ENCODE results near the gene NRG2. TPM values are rescaled to one million over a fixed set of nuclear protein-coding genes. Genes with fewer than 3 reads are reported as not detected.

Gene NRG2
- total RNA-seq, 1 experiment from 2014 or later = 0.91 TPM

DNA sequence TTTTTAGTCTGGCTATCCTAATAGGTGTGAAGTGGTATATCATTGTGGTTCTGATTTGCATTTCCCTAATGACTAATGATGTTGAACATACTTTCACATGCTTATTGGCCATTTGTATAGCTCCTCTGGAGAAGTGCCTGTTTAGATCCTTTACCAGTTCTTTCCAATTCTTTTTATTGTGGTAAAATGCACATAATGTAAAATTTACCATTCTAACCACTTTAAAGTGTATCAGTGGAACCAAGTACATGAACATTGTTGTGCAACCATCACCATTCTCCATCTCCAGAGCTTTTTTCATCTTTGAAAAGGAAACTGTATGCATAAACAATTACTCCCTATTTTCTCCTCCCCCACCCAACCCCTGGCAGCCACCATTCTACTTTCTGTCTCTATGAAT, 95.4 kb downstream of the NRG2 start (continued):
- TF ChIP-seq CBX3 (IDR thresholded peaks at IDR 0.05; ENCODE audit: low read depth) = no peak

DNA sequence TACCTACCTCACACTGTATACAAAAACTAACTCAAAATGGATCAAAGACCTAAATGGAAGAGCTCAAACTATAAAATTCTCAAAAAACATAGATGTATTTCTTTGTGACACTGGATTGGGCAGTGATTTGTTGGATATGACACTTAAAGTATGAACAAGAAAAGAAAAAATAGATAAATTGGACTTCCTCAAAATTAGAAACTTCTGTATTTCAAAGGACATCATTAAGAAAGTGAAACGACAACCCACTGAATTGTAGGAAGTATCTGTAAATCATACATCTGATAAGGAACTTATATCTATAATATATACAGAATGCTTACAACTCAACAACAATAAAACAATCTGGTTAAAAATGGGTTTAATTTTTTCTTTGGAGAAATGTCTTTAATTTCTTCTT, 96.7 kb downstream of the NRG2 start:
- Histone ChIP-seq H3K4me3 (replicated peaks in 1 of 2; ENCODE audit: low read depth in 1 of 2, low read length in 2 of 2) (no peak overlapping the region), H3K4me1 (ENCODE audit: control insufficient read depth in 1 of 2, insufficient read depth in 2 of 2, low read length in 2 of 2) (no peaks in the 10 kb centered on the region), H4K20me1 (ENCODE audit: insufficient read depth) (no peaks in the 10 kb centered on the region), H3K9me2 (ENCODE audit: insufficient read depth) (no peaks in the 10 kb centered on the region), H3K36me3 (ENCODE audit: control insufficient read depth in 1 of 2, insufficient read depth in 2 of 2, low read length in 2 of 2) (no peaks in the 10 kb centered on the region), H3K4me2 (ENCODE audit: low read length) (no peak overlapping the region), H3K27me3 (ENCODE audit: insufficient read depth, low read length) (peaks cover 39% of the 10 kb centered on the region), H3K9ac (ENCODE audit: low read length) (no peak overlapping the region), H3K27ac (ENCODE audit: low read depth, low read length) (no peak overlapping the region), H3K9me3 (ENCODE audit: control insufficient read depth in 1 of 2, insufficient read depth in 1 of 2, low read depth in 1 of 2, low read length in 2 of 2) (no peaks in the 10 kb centered on the region), H3K79me2 (ENCODE audit: insufficient read depth, low read length) (no peaks in the 10 kb centered on the region), H2AFZ (ENCODE audit: low read depth, low read length, poor library complexity, severe bottlenecking) (no peak overlapping the region)
- DNase-seq (ENCODE audit: low read depth, low spot score) = no peak
- no peak for ATAC-seq
- ChIA-PET RAD21 (ENCODE audit: low non-redundant PET in 1 of 2, low total read pairs in 2 of 2, uncharacterized antibody in 2 of 2, unreplicated experiment in 2 of 2) (no interaction called here), POLR2A (no interaction called here), CTCF (no interaction called here)
- no TSS peak for BruUV-seq (replicated peaks)
- no peak for TF ChIP-seq CEBPB (IDR thresholded peaks at IDR 0.05; ENCODE audit: low read depth)
- TF ChIP-seq, protein P1, sequence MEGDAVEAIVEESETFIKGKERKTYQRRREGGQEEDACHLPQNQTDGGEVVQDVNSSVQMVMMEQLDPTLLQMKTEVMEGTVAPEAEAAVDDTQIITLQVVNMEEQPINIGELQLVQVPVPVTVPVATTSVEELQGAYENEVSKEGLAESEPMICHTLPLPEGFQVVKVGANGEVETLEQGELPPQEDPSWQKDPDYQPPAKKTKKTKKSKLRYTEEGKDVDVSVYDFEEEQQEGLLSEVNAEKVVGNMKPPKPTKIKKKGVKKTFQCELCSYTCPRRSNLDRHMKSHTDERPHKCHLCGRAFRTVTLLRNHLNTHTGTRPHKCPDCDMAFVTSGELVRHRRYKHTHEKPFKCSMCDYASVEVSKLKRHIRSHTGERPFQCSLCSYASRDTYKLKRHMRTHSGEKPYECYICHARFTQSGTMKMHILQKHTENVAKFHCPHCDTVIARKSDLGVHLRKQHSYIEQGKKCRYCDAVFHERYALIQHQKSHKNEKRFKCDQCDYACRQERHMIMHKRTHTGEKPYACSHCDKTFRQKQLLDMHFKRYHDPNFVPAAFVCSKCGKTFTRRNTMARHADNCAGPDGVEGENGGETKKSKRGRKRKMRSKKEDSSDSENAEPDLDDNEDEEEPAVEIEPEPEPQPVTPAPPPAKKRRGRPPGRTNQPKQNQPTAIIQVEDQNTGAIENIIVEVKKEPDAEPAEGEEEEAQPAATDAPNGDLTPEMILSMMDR (IDR thresholded peaks at IDR 0.05 in 2 of 3, conservative IDR thresholded peaks at IDR 0.05 in 1 of 3; ENCODE audit: borderline replicate concordance in 1 of 3, insufficient read depth in 1 of 3, low read depth in 2 of 3, low read length in 2 of 3) = no peak
- intact Hi-C loops (cut with micrococcal nuclease) = no loop called here

DNA sequence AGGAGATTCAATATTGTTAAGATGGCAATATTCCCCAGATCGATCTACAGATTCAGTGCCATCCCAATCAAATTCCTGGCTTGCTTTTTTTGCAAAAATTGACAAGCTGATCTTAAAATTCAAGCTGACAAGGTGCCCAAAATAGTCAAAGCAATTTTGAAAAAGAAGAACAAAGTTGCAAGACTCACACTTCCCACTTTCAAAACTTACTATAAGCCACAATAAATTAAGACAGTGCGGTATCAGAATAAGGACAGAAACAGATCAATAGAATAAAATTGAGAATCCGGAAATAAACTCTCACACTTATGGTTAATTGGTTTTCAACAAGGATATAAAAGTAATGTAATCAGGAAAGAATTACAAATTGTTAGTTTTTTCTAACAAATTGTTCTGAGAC, 97.1 kb downstream of the NRG2 start:
- no peaks in the 10 kb centered on the region for H3K9me3 ChIP-seq (ENCODE audit: control insufficient read depth in 1 of 2, insufficient read depth in 1 of 2, low read depth in 1 of 2, low read length in 2 of 2)
- peaks cover 39% of the 10 kb centered on the region for H3K27me3 ChIP-seq (ENCODE audit: insufficient read depth, low read length)
- ChIA-PET POLR2A (no interaction called here), CTCF (no interaction called here), RAD21 (ENCODE audit: low non-redundant PET in 1 of 2, low total read pairs in 2 of 2, uncharacterized antibody in 2 of 2, unreplicated experiment in 2 of 2) (no interaction called here)
- H3K79me2 ChIP-seq (ENCODE audit: insufficient read depth, low read length) = no peaks in the 10 kb centered on the region
- no peaks in the 10 kb centered on the region for H3K9me2 ChIP-seq (ENCODE audit: insufficient read depth)
- ATAC-seq (no peak), DNase-seq (ENCODE audit: low read depth, low spot score) (no peak)
- no peak overlapping the region for H3K27ac ChIP-seq (ENCODE audit: low read depth, low read length)
- H3K4me1 ChIP-seq (ENCODE audit: control insufficient read depth in 1 of 2, insufficient read depth in 2 of 2, low read length in 2 of 2) = no peaks in the 10 kb centered on the region
- intact Hi-C loops (cut with micrococcal nuclease) = no loop called here
- H4K20me1 ChIP-seq (ENCODE audit: insufficient read depth) = no peaks in the 10 kb centered on the region
- no peak overlapping the region for H2AFZ ChIP-seq (ENCODE audit: low read depth, low read length, poor library complexity, severe bottlenecking)
- BruUV-seq (replicated peaks) = no TSS peak
- no peak overlapping the region for H3K4me2 ChIP-seq (ENCODE audit: low read length)
- no peaks in the 10 kb centered on the region for H3K36me3 ChIP-seq (ENCODE audit: control insufficient read depth in 1 of 2, insufficient read depth in 2 of 2, low read length in 2 of 2)
- H3K9ac ChIP-seq (ENCODE audit: low read length) = no peak overlapping the region
- H3K4me3 ChIP-seq (replicated peaks in 1 of 2; ENCODE audit: low read depth in 1 of 2, low read length in 2 of 2) = no peak overlapping the region
- no peak for TF ChIP-seq SRF (IDR thresholded peaks at IDR 0.05; ENCODE audit: low read depth)
- TF ChIP-seq, protein P2, sequence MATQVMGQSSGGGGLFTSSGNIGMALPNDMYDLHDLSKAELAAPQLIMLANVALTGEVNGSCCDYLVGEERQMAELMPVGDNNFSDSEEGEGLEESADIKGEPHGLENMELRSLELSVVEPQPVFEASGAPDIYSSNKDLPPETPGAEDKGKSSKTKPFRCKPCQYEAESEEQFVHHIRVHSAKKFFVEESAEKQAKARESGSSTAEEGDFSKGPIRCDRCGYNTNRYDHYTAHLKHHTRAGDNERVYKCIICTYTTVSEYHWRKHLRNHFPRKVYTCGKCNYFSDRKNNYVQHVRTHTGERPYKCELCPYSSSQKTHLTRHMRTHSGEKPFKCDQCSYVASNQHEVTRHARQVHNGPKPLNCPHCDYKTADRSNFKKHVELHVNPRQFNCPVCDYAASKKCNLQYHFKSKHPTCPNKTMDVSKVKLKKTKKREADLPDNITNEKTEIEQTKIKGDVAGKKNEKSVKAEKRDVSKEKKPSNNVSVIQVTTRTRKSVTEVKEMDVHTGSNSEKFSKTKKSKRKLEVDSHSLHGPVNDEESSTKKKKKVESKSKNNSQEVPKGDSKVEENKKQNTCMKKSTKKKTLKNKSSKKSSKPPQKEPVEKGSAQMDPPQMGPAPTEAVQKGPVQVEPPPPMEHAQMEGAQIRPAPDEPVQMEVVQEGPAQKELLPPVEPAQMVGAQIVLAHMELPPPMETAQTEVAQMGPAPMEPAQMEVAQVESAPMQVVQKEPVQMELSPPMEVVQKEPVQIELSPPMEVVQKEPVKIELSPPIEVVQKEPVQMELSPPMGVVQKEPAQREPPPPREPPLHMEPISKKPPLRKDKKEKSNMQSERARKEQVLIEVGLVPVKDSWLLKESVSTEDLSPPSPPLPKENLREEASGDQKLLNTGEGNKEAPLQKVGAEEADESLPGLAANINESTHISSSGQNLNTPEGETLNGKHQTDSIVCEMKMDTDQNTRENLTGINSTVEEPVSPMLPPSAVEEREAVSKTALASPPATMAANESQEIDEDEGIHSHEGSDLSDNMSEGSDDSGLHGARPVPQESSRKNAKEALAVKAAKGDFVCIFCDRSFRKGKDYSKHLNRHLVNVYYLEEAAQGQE (IDR thresholded peaks at IDR 0.05; ENCODE audit: low read depth) = no peak
- TF ChIP-seq EGR1 (IDR thresholded peaks at IDR 0.05; ENCODE audit: low read depth) = no peak
- TF ChIP-seq, protein P3, sequence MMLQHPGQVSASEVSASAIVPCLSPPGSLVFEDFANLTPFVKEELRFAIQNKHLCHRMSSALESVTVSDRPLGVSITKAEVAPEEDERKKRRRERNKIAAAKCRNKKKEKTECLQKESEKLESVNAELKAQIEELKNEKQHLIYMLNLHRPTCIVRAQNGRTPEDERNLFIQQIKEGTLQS (IDR thresholded peaks at IDR 0.05) = no peak
- TF ChIP-seq, protein P4, sequence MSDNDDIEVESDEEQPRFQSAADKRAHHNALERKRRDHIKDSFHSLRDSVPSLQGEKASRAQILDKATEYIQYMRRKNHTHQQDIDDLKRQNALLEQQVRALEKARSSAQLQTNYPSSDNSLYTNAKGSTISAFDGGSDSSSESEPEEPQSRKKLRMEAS (IDR thresholded peaks at IDR 0.05) = no peak
- TF ChIP-seq EZH2phosphoT487 (IDR thresholded peaks at IDR 0.05; ENCODE audit: borderline replicate concordance) = no peak
- no peak for TF ChIP-seq RAD21 (IDR thresholded peaks at IDR 0.05; ENCODE audit: low read depth)
- no peak for TF ChIP-seq TCF7L2 (IDR thresholded peaks at IDR 0.05; ENCODE audit: borderline replicate concordance, extremely low read depth, insufficient read depth, insufficient read length)
- TF ChIP-seq SP1 (IDR thresholded peaks at IDR 0.05; ENCODE audit: low read depth) = no peak
